HG02678 (cell line): ENCODE measurements around the gene PLK3.
"Not testable (repeated sequence)": the region's sequence is repeated elsewhere in the genome, so short reads cannot be mapped to it uniquely, and the experiment has no call there.

Experiments
- ATAC-seq: cut with Tn5 transposase; IDR thresholded peaks from one replicate; pipeline ENCODE4 v1.9.1; 2021; ENCODE audit warnings: mild to moderate bottlenecking, moderate library complexity; ENCODE audit not compliant: unreplicated experiment

PLK3 gene

DNA sequence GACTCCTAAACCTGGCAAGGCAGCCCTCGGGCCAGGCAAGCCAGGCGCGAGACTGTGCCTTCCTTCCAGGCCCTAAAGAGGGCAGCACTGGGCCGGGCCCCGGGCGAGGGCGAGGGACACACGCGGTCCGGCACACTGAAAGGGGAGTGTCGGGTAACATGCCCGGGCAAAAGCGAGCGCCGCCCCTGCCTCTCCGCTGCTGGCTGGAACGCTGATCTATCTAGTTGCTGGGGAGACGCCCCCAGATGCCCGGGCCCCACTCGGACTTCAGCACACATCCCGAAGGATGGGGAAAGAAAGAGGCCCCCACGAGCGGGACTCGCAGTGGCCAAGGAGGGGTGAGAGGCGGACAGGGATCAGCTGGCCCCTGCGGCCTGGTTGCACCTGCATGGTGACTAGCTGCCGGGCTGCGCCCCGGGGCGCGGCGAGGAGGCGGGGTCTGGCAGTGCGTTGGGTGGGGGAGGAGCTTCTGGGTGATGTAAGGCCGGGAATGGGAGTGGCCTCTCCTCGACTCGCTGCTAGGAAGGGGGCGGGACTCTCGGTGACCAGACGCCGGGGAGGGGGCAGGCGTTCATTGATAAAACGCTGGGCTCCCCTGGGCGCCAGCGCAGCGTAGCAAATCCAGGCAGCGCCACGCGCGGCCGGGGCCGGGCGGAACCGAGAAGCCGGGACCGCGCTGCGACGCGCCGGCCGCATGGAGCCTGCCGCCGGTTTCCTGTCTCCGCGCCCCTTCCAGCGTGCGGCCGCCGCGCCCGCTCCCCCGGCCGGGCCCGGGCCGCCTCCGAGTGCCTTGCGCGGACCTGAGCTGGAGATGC, at the start of gene PLK3:
Gene PLK3 (plus strand): TSS at position 608 of the 815 bp plus-strand sequence. CDS start 87 bp downstream, at position 695.
- peak; percentile 82 for ATAC-seq

DNA sequence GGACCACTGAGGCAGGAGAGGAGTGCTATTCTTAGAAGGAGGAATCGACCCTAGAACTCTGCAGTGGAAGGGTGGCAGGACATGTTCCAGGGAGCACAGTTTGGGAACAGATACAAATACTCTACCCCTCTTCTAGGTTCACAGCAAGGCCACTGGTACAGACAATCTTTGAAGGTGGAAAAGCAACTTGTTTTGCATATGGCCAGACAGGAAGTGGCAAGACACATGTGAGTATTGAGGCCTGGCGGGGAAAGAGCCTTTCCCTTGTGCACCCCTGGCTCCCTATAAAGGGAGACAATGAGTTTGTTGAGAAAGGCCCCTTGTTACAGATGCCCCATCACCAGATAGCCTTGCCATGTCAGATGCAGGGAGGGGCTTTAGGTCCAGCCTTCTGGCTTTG, 42.8 kb upstream of the PLK3 start:
- peak; percentile 67 for ATAC-seq

DNA sequence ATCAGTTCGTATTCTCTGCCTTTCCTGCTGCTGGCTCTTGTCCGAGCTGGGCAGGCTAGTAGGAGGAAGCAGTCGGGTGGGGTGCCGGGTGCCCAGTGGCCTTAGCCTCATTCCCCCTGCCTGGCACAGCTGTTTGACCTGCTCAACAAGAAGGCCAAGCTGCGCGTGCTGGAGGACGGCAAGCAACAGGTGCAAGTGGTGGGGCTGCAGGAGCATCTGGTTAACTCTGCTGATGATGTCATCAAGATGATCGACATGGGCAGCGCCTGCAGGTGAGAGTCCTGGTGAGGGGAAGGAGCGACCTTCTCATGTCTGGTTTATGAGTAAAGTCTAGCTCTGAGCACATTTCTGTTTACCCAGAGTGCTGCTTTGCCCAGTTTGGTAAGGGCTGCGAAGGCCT, 41.1 kb upstream of the PLK3 start:
- ATAC-seq: no peak

DNA sequence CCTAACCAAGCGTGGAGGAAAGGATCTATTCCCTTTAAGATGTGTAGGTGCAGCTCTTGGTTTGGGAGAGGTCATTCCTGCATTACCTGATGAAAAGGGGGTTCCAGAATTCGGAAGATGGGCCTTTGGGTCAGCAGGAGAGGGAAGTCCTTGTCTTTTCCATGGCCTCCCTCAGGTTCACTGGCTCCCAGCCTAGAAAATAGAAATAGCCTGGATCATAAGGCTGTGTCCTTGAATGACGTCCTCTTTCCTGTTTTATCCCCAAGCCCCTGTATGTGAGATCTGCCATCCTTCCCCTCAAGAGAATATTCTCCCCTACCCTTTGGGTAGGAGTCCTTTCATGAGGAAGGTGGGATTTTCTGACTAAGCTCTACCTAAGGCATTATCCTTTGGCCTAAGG, 39.3 kb upstream of the PLK3 start:
- ATAC-seq: no peak

DNA sequence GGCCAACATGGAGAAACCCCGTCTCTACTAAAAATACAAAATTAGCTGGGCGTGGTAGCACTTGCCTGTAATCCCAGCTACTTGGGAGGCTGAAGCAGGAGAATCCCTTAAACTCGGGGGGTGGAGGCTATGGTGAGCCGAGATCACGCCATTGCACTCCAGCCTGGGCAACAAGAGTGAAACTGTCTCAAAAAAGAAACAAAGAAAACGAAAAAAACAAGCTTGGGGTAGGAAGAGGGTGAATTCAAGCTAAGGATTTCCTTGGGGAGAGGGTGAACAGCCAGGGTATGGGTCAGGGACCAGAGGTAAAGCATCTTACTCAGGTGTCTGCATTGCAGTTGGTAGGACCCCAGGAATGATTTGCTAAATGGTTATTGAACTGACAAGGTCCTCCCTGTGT, 33.8 kb upstream of the PLK3 start:
- ATAC-seq: not testable (repeated sequence)

DNA sequence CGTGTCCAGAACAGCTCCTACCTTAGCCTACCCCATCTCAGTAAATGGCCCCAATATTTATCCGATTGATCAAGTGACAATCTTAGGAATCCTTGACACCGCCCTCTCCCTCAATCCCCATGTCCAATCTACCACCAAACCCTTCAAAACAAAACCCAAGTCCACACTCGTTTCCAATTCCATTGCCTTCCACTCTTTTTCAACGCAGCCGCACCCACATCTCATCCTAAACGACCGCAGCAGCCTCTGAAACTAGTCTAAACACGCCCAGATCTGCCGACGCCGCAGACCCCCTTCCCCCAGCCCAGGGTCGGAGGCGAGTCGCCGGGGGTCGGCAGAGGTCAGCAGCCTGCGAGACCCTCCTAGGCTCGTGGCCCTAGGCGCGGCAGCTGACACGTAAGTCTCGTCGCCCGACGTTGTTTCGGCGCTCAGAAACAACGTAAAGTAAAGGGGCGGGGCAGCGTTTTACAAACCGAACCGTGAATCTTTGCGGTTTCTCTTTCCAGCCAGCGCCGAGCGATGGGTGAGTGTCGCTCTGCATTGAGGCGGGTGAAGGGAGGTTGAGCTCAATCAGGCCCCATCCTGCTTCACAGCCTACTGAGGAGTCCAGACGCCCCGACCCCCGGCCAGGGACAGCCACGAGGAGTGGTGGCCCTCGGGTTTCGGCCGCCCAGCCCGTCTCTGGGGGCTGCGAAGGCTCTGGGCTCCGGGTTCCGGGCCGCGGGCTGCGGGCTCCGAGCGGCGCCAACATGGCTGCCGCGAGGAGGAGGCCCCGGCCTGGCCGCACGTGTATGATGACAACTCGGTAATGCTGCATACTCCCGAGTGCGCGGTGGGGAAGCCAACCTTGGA, 24.9 kb upstream of the PLK3 start, which contains the start of gene RPS8:
Gene RPS8 (plus strand): TSS at position 463 of the 852 bp plus-strand sequence. CDS start 57 bp downstream, at position 520.
- peak; percentile 80 for ATAC-seq

DNA sequence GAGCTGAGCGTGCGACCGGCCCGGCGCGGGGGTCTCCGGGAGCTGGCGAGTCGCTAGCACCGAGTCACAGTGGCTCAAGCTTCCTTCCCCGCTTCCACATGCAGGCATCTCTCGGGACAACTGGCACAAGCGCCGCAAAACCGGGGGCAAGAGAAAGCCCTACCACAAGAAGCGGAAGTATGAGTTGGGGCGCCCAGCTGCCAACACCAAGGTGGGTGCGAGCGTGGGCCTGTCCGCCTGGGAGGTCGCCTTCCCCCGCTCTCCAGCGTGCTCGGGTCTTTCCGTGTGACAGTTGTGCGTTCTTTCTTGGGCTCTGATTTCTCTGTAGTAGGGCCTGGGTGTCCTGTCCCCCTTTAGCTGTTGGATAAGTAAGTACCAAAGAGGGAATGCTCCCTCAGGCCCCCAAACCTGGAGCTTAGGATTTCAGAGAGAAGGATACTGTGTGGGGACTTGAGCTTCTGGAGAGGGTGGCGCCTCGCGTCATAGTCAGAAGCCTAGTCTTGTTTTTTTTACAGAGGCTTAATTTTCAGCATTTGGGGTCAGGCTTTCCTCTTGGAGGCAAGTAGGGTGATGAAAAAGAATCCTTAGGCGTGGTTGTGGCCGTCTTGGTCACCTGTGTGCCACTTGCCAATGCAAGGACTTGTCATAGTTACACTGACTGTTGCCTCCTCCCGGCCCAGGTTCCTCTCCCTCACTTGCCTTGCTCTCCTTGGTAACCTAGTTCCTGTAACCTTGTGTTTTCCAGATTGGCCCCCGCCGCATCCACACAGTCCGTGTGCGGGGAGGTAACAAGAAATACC, 24.0 kb upstream of the PLK3 start:
- no peak for ATAC-seq

DNA sequence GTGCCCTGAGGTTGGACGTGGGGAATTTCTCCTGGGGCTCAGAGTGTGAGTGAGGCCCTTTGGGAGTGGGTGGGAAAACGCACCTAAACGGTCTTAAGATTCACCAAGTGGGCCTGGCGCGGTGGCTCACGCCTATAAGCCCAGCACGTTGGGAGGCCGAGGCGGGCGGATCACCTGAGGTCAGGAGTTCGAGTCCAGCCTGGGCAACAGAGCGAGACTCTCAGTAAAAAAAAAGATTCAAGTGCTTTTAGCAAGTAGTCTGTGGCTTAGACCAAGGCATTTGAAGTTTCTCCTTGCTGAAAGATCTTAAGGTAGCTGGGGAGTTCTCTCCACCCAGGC, 23.5 kb upstream of the PLK3 start:
- no peak for ATAC-seq

DNA sequence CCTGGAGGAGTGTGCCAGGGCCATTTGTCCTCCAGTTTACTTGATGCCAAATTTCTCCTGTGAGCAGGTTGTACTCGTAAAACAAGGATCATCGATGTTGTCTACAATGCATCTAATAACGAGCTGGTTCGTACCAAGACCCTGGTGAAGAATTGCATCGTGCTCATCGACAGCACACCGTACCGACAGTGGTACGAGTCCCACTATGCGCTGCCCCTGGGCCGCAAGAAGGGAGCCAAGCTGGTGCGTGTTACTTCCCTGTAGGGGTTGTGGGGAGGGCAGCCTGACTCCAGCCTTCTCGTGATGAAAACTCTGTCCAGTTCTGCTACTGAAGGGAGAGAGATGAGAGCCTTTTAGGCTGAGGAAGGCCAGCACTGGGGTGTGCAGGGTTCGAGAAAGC, 22.6 kb upstream of the PLK3 start:
- no peak for ATAC-seq

DNA sequence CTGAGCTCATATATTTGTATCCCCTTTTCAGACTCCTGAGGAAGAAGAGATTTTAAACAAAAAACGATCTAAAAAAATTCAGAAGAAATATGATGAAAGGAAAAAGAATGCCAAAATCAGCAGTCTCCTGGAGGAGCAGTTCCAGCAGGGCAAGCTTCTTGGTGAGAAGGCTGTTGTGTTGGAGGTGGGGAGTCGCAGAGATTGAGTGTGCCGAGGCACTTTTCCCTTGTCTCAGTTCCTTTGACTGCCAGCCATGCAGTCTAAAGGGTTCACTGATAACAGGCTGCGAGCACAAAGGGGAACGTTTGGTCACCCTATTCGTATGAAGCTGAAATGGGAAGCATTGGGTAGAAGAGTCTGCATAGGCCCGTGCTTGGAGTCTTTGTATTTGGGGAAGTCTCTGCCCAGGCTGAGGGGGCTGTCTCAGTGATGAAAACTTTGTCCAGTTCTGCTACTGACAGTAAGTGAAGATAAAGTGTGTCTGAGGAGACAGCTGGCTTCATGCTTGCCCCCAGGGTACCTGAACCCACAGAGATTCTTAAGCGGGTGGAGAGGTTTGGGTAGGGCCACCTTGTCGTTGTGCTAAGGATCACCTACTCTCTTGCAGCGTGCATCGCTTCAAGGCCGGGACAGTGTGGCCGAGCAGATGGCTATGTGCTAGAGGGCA, 22.1 kb upstream of the PLK3 start:
- no peak for ATAC-seq

DNA sequence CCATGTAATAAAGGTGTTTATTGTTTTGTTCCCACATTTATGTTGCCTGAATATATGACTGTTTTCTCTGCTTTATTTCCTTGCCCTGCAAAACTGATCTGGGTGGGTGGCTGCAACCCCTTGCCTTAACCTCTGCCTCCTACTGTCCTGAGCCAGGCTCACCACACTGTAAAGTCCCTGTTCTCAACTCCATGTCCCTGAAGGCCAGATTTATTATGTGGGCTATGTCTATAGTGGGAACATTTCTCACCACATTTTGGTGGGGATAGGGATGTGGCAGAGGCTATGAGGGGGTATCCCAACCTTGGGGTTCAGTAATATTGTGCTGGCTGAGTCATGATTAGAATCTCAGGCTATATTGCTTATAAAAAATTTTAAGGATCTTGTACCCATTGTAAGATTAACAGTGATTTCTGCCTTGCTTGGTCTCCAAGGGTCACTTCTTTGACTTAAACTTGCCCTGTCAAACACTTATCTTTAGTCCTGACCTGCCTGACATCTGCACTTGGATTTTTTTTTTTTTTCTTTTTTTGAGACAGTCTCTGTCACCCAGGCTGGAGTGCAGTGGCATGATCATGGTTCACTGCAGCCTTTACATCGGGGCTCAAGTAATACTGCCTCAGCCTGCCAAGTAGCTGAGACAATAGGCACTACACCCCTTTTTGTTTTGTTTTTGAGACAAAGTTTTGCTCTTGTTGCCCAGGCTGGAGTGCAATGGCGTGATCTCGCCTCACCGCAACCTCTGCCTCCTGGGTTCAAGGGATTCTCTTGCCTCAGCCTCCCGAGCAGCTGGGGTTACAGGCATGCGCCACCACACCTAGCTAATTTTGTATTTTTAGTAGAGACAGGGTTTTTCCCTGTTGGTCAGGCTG, 21.2 kb upstream of the PLK3 start:
- ATAC-seq: no peak

DNA sequence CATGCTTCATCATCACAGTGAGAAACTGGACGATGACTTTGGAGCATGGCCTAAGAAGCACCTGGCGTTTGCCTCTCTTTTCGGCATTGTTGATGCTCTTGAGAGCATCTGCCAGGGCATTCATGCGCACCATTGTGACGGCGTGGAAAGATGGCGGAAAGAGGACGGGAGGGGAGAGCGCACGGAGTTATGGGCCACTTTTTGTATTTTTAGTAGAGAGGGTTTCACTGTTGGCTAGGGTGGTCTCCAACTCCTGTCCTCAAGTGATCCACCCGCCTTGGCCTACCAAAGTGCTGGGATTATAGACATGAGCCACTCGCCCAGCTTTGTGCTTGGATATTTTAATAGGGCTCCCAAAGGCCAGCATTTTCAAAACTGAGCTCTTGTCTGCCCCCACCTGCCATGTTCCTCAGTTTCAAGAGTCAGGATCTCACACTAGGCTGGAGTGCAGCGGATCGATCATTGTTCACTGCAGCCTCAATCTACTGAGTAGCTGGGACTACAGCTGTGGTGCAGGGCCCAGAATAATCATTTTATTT, 19.5 kb upstream of the PLK3 start:
- no peak for ATAC-seq

DNA sequence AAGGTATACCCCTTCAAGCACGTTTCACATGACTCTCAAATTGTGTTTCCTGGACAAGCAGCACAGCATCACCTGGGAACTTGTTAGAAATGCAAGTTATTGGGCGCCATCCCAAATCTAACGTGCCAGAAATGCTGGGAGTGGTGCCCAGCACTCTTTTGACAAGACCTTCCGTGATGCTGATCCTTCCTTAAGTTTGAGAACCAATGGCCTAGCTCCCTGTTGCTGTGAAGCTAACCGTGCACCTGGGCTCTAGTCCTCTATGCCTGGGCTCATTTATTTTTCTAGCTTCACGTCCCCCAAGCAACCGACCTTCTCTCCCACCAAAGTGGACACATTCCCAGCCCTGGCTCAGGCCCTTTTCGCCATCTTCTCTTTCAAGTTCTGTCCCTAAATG, 16.5 kb upstream of the PLK3 start:
- ATAC-seq: no peak

DNA sequence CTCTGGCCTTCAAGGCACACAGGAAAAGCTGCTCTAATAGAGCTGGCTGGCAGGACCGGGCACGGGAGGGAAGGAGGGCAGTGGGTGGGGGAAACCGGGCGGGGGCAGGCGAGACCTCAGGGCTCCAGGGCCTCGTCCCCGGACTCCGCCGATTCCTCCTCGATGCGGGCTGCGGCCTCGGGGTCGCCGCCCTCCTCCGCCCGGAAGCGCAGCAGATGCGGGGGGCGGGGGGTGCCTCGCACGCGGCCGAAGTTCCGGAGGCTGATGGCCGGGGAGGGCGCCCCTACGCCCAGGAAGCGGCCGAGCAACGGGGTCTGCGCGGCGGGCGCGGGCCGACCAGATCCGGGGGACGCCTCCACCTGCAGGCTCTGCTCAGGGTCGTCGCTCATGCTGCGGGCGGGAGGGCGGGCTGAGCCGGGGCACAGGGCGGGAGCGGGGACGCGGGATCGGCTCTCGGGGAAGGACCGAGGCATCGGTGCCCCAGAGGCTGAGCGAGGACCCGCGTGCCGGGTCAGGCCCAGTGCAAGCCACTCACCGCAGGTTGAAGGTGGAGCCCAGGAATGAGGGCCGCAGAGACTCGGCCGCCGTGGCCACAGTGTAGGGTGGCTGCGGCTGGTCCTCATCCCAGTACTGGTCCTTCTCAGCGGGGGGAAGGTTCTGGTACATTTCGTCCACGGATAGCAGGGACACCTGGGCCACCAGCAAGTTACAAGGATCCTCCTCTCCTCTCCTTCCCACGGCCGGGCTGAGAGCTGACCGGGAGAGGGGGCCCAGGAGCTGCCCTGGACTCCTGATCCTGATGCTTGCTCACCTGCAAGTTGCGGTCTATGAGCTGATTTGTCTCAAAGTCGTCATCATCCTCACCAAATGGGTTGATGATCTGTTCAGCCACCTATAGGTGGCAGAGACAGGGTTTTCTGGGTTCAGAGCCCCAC, 15.8 kb upstream of the PLK3 start:
- ATAC-seq: no peak

DNA sequence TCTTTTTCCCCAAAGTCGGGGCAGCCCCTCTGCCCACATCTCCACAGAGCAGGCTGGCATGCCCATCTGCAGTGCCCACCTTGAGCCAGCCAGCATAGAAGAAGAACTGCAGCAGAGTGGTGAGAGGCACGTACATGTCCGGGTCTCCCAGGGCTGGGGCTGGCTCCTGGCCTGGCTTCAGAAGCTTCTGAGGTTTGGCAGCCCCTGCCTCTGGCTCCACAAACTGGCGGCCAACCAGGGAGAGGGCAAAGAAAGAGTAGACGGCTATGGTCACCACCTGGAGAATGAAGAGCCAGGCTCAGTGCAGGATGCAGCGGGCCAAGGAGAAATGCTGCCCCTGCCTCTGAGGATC, 15.2 kb upstream of the PLK3 start:
- no peak for ATAC-seq

DNA sequence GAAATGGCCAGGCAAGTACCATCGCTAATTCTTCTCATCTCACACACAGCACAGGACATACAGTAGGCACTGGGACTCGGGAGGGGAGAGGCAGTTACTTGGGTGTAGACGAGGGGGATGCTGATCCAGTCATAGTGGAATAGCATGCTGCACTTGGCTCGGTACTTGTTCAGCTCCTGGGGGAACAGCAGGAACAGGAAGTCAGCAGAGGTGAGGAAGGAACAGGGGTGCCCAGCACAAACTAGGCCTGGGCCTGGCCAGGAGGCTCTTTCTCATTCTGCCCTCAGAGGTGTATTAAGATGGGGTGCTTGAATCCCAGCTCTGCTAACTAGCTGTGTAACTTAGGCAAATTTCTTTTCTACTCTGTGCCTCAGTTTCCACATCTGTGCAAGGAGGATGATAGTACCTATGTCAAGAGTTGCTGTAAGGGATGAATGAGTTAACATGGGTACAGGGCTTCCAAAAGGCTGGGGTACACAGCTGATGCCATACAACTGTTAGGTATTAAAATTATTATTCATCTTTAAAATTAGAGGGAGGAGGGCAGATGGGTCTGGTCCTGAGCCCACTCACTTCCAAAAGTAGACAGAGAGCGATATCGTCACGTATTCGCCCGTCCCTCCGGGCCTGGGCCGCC, 14.6 kb upstream of the PLK3 start:
- ATAC-seq: no peak

DNA sequence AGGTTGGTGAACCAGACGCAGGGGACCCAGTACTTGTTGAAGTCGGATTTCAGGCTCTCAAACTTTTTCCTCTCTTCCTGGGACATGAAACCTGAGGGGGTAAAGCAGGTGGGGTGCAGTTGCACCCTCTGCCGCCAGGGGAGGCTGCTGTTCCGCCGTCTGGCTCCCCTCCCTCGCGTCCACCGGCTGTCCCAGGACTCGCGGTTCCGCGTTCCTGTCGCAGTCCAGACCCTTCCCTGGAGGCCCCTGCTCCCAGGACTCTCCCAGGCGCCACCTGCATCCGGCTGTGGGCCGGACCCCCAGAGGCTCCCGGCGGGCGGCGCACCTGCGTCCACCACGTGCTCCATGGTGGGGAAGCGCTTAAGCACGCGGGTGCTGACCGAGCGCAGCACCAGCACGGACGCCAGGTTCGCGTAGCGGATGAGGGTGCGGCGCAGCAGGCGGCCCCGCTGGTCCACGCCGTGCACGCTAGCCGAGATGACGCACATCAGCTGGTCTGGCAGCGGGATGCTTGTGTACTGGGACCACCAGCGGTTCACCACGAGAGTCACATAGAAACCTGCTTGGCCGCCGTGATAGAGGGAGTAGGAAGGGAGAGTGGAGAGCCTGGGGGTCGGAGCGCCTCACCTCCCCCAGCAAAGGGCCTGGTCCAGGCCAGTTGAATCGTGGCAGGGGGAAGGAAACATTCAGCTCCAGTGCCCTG, 13.9 kb upstream of the PLK3 start:
- peak; percentile 49 for ATAC-seq
